GM18907 (cell line): ENCODE results near the gene TMEM182.

Experiments used
- ATAC-seq: cut with Tn5 transposase; IDR thresholded peaks from one replicate; pipeline ENCODE4 v1.9.1; 2021; ENCODE audit warnings: mild to moderate bottlenecking, moderate library complexity; ENCODE audit not compliant: unreplicated experiment

The TMEM182 gene

DNA sequence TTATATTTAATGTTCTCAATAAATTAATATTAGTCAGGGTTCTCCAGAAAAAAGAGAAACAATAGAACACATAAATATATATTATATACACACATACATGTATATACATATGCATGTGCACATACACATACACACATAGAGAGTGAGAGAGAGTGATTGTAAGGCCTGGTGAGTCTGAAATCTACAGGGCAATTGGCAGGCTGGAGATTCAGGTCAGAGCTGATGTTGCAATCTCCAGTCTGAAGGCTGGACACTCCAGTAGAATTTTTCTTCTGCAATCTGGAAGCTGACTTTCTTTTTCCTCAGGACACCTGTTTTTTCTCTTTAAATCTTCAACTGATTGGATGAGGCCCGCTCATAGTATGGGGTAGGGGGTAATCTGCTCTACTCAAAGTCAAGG, 3.2 kb downstream of the TMEM182 start:
- ATAC-seq, result no peak

DNA sequence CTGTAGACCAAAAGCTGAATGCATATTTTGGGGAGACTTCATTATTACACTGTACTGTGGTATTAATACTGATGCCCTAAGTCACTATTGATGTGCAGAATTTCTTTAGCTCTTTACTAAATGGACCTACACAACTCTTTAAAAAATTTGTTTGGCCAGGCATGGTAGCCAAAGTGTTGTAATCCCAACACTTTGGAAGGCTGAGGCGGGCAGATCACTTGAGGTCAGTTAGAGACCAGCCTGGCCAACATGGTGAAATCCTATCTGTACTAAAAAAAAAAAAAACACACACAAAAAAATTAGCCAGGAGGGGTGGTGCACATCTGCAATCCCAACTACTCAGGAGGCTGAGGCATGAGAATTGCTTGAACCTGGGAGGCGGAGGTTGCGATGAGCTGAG, 6.4 kb downstream of the TMEM182 start:
- no peak for ATAC-seq

DNA sequence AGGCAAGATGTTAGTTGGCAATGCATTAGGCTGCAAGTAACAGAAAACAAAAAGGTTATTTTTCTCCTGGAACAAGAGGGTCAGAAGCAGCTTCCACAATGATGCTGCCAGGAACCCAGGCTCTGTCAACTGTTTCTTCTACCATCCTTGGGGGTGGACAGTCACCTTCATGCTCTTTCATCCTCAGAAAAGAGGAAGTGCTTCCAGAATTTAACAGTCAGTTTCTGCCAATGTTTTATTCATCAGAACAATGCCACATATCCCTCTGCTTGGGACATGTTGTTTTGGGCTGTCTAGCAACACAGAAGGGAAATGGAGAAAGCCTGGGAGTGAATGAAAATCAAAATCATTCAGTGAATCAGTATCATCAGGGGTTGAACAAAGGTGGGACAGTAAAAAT, 7.1 kb downstream of the TMEM182 start:
- ATAC-seq, result no peak

DNA sequence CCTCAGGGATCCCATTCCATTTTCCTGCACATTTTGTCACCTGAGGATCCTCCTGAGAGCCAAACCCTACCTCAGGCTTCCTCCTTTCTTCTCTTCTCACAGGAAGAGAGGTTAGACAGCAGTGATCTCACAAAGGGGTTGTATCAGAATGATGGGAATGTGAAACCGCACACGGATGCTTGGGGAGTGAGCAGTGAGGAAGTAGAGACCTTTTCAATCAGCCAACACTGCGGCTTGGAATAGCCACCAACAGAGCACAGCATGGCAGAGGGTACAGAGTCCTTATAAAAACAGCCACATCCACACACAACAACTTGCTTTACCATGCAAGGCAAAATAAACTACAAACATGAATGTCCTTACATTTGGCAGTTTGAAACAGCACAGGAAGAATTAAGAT, 8.7 kb downstream of the TMEM182 start:
- ATAC-seq, result no peak

DNA sequence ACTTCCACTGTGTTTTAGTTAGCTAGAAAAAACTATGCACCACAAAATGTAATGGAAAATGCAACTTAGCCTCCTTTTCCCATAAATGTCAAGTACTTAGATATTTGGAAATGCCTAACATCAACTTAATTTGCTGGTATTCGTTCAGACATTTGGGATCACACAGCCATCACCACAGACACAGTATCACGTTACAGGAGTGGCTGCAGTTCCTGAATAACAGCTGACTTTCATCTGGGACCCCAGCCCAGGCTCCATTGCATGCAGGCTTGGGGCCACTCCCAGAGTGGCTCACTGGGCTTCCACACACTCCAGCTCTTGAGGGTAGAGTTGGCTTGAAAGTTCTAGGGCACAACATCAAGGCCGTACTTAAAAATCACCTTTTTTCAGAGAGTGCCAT, 9.3 kb downstream of the TMEM182 start:
- ATAC-seq, result no peak

DNA sequence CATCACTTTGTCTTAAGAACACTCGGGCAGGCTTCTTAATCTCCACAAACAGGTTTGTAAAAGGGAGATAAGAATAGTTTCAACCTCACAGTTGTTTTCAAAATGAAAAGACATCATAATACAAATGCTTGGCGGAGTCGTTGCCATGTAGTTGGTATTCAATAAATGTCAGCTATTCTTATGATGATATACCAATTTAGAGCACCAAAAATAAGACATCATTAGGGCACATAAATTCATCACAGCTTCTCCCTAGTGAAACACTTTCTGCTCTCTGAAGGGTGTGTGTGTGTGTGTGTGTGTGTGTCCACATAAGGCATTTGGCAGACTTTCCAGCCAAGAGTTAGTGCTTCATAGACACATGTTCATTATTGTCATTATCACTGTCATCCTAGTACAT, 10.8 kb downstream of the TMEM182 start:
- ATAC-seq, result no peak

DNA sequence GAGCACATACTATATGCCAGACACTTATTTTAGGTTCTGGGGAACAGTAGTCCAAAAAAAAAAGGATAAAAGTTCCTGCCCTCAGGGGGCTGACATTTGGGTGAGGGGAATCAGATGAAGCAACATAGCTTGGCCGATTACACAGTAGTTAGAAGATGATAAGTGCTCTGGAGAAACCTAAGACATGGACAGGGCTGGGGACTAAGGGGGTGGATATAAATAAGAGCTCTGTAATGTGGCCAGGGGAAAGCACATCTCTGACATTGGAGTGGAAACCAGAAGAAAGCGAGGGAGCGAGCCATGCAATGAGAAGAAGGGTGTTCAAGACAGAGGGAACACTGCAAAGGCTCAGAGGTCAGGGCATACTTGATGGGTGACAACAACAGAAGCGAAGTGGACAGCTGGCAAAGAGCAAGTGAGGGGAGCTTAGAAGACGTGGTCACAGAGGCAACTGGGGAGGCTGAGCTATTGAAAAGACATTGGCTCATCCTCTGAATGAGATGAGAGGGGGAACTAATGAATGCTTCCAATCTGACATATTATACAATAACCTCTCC, 11.4 kb downstream of the TMEM182 start:
- ATAC-seq, result no peak

DNA sequence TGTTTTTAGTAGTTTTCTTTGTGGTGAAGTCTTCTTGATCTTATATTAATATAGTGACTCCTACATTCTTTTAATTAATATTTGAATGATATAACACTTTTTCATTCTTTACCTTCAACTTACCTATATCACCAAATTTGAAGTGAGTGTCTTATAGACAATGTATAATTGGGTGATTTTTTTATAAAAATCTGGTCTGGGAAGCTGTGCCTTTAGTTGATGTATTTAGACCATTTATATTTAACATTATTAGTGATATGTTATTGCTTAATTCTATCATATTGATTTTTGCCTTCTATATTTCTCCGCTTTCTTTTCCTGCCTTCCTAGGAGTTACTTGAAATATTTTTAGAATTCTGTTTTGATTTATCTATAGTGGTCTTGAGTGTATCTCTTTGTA, 16.4 kb downstream of the TMEM182 start:
- ATAC-seq, result no peak

DNA sequence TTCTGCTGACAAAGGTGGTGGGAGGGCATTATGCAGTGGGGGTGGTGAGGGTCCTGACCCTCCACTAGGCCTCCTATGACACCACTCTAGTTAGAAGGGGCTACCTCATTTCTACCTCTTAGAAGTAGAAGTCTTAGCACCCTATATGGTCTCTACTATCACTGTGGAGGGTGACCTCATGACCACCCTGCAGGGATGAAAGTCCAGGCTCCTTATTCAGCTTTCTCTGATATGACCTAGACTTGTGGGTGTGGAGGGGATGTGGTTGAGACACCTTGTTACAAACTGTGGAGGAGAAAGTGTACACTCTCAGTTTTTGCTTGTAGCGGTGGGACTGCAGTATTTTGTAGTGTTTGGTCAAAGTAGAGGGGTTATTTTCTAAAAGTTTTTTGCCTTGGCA, 18.6 kb downstream of the TMEM182 start:
- no peak for ATAC-seq

DNA sequence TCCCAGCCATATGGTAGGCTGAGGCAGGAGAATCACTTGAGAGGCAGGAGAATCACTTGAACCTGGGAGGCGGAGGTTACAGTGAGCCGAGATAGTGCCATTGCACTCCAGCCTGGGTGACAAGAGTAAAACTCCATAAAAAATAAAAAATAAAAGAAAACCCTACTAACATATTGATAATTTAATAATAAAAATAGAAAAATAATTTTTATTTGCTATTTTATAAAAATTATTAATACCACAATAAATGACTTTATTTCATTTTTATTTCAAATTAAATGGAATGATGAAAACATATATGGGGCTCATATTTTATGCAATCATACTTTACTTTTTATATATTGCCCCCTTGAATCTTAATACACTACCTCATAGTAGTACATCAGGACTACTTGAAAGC, 20.4 kb downstream of the TMEM182 start:
- ATAC-seq, result no peak

DNA sequence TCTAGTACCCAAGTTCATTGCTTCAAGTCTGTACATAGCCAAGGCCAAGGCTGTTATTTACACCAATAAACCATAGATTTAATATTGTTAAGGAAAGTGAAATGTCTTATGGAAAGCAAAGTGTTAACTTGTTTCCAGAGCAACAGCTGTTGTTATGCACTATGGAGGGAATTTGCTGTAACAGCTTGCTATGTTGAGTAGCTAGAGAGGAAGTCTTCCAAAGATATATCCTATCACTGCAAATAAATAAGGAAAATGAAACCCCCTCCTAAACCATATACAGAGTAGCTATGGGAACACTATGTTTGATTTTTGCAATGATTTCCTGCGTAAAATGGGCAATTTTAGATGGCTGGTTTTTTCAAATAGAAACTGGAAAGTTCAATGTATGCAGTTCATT, 21.1 kb downstream of the TMEM182 start:
- ATAC-seq, result no peak

DNA sequence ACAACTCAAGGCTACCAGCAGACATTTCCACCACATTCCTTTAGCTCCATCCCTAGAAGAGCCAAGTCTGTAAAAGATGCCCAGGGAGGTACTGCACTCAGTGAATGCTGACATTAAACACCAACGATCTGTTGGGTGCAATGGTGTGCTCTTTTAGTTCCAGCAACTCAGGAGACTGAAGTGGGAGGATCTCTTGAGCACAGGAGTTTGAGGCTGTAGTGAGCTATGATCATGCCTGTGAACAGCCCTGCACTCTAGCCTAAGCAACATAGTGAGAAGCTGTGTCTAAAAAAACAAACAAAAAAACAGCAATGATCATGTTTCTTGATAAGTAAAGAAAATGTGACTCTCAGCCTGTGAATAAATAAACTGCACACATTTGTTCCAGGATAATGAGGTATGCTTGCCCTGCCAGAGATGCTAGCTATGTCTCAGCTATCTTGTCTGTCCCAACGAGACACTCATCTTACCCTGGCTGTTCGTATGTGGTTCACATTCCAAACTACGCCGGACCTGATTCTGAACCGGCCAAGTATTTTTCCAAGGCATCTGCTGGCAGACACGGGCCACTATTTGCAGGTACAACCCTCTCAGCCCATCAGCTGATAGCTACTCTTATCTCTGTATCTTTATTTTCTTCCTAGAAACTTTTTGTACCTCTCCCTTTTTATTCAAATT, 21.8 kb downstream of the TMEM182 start:
- ATAC-seq, result no peak

DNA sequence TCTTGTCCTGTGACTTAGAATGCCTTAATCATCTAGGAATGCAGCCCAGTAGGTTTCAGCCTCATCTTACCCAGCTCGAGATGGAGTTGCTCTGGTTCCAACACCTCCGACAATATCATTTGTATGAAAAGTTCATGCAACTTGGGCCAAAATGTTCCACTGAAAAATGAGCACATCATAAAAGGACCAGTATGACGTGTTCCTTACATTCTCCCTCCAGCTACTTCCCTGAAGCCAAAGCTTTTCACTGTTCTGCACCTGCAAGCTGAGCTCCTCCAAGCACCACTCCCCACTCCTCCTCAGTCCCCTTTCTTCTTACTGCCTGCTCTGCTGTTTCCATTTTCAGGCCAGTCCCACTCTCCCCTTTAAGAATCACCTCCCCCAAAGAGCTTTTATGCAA, 23.1 kb downstream of the TMEM182 start:
- no peak for ATAC-seq

DNA sequence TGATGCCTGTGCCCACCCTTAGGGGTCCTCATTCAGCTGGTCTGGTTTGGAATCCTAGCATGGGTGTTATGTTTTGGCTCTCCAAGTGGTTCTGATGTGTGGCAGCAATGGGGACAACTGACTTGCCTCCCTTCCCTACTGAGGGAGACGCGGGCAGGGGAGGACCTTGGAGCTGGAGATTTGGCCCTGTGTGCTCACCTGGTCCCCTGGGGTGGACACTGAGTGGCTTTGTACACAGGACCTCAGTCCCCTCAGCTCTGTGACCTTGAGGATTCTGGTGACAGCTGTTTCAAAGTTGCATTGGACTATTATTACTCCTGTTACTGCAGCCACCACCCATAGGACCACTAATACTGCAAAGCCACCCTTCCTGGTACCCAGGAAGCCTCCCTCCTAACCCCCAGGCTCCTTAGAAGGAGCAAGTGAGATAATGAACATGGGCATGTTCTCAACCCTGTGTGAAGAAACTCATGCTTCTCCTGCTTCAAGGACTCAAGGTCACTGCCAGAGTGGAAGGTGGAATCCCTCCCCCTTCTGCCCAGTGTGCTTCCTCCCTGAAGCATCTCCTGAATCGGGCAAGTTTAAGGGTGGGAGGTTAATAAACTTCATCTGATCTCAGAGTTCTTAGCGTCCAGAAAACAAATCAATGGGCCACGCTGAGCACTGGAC, 26.5 kb downstream of the TMEM182 start:
- no peak for ATAC-seq

DNA sequence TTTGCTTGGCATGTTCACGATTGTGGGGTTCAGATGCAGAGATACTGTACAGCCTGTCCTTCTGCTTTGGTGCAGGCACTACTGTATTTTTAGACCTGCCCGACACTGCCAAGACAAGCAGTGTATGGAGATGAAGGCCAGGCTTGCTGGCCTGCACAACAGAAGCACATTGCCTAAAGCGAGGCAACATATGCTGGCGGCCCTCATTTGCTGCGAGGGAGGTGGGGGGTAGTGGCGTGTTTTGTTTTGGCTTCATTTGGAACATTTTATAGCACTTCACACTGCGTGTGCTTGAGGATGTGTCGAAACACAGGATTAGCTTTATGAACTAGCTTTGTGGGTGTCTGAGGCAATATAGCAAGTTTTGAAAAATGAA, 27.0 kb downstream of the TMEM182 start:
- ATAC-seq, result no peak

DNA sequence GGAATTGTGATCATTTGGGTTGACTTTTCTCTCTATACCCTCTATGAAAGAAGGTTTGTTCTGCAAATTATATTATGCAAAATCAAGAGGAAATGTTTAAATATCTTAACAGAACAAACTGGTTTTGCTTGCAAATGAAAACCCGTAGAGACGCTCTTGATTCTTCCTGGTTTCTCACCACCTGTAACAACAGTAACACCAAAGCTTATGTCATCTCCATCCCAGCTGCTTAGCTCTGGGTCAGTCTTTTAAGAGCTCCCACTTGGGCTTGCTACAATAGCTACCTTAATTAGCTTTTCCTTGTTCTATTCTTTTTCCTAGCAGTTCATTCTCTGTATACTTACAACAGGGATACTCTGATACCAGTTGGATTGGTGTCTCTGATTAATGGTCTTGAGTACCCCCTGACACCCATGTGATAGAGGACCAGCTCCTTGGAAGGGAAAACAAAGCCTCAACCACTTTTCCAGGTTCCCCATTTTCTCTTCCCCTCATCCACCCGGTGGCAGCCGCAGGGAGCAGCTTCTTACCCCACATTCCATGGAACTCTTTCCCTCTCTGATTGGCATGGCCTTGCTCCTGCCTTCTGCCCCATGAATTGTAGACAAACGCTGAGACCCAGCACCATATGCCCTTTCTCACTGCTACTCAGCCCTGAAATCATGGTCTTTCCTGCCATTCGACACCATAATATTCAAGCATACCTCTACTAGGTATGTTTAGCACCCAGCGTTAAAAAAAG, 27.7 kb downstream of the TMEM182 start:
- no peak for ATAC-seq

DNA sequence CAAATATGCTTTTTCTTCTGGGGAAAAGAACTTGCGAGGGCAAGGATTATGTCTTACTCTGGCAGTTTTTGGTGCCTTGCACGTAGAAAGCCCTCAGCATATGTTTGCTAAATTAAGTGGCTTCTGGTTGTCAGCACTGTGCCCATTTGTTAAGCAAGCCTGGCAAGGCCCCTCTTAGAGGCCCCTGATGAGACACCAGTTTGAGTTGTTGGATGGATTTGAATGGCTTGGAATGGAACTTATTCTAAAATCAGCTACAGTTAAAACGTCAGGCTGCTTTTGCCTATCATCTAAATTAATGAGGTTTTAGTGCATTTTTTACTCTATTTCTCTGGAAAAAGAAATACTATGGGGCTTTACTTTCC, 28.2 kb downstream of the TMEM182 start:
- no peak for ATAC-seq

DNA sequence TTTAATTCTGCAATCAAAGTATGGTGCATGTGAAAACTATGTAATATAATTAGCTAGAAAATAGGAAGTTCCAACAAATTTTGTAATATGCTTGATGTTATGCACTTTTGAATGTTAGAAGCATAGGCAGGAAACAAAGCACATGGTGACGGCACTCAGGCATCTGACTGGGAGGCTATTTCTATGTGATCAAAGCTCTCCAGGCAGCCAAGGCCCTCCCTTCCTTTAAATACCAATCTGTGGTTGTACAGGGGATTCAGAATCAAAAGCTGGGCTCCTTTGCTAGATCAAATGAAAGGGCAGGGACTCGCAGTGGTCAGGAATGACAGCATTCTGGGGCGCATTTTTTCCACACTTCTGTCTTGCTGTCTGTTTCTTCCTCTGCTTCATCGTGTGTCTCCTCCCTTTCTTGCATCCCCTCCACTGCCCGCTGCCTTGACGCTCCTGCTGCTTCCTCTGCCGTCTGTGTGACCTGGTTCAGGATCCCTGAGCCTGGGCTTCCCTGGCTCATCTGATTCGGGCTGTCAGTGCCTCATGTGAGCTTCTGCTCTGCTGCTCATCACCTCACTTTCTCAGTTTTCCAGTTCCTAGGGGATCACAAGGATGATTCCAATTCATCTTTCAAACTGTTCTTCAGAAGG, 30.9 kb downstream of the TMEM182 start:
- ATAC-seq, result no peak

DNA sequence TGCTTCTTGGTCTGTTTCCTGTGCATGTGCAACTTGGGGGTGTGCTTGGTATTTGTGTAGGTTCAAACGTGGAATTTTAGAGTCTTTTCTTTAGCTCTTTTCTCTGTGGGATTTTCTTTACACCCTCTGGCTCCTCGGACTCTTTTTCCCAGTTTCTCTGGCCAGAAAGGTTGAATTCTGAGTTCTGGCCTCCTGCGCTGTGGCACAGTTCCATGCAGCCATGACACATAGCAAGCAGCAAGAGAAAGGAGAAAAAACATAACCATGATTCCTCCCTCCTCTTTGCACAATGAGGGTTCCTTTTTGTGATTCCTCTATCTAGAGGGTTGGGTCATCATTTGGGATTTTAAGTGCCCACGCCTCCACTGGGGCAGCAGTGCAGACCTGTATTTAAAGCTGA, 33.8 kb downstream of the TMEM182 start:
- ATAC-seq, result no peak

DNA sequence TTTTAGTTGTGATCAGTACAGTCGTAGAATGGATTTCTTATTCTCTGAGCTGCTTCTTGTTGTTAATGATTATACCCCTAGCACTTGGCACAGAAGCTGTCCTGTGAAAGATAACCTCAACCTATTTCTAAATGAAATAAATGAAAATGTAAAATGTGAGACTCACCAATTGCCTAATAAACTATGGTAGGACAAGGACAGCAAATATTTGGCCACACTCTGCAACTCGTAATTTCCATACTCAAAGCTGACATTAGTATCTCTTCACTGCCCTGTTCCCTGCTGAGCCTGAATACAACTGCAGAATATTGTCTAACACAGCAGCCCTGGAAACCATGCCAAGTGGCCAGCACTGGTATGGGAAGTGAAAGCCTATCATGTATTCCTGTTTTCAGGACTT, 34.5 kb downstream of the TMEM182 start:
- no peak for ATAC-seq

DNA sequence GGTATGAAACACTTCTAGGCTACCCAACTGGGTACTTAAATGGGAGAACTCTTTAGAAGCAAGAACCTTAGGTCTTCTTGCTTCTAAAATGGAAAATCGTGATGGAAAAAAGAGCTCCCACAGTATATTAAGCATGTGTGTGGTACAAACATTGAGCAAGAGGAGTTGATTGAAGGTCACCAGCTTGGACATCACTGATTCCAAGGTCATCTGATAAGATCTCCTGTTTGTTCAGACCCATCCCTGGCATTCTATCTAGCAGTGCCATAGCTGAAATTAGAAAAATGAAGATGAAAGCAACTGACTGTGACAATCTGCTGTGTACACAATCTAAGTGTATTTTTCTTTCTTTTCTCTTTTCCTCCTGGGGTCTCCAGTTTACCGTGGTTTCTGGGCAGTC, 35.7 kb downstream of the TMEM182 start:
- ATAC-seq, result no peak

DNA sequence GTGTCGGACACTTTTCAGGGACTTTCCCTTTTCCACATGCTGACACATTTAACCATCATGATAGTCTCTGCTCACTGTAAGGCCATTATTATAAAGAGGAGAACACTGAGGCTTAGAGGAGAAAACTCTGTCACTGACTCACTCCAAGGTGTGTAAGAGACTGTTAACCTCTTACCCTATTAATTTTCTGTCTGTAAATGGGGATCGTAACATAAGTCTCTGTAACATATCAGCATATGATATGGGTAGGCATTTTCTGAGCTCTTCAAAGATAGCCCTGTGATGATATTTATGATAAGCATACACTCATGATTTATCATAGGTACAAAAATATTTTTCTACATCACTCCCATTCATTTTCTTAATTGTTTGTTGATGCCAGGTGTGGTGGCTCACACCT, 36.4 kb downstream of the TMEM182 start:
- ATAC-seq, result no peak
